HG03354 (cell line): Measurements from ENCODE around the gene HSF4.

Experiments used
- ATAC-seq: cut with Tn5 transposase; IDR thresholded peaks from one replicate; pipeline ENCODE4 v1.9.1; 2021; ENCODE audit warnings: mild to moderate bottlenecking; ENCODE audit not compliant: unreplicated experiment, poor library complexity, severe bottlenecking

HSF4 gene

GRCh38 chr16:67183284-67183626 lies 18.7 kb downstream of the HSF4 start:
- ATAC-seq: no peak

GRCh38 chr16:67183627-67184452 lies 19.3 kb downstream of the HSF4 start, which contains the start of gene MATCAP1:
MATCAP1 (minus strand) TSS chr16:67183963; CDS start chr16:67180610, 3,353 bp downstream.
- peak; percentile 94 for ATAC-seq

GRCh38 chr16:67184453-67184994 lies 20.0 kb downstream of the HSF4 start:
- no peak for ATAC-seq

DNA sequence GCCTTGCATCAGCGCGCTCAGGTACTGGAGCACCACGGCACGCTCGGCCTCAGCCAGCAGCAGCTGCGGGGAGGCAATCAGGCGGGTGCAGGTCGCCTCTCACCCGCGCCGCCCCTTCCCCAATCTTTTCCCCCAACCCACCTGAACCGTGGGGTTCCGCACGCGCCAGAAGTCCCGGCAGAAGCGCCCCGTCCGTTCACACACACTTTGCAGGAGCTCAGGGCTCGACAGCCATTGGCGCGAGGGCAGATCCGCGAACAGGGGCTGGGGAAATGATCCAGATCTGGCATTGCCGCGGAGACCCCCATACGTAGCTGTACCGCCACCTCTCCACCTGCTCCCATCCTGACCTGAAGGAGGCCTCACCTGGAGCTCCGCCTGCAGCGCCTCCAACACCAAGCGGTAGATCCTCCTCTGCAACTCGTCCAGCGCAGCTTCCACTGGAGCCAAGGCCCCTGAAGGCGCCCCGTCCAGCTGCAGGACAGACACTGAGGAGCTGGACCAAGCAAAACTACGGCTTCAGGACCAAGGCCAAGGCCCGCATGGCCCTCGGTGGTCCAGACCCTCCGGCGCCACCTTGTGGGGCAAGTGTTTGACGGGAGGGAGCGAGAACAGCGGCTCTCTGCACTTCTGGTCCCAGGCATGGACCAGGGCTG lies 20.6 kb downstream of the HSF4 start:
- ATAC-seq: peak; percentile 27

- no peak for ATAC-seq
These were observed 21.1 kb downstream of the HSF4 start for GRCh38 chr16:67185651-67186134.

DNA sequence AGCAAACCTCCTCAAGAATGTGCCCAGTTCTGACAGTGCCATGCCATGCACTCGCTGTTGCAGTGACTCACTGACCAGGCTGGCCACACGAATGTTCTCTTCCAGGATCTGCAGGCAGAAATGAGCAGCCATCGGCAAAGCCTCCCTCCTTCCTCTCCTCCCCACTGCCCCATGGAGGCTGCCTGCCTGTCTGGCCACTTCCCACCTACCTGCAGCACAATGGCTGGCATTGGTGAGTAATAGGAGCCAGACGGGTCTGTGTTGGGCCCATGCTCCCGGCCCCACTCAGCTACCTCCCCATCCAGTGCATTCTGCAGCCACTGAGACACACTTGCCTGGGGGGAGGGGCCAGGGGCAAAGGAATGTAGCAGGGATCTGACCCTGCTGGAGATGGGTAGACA lies 22.0 kb downstream of the HSF4 start:
- ATAC-seq: no peak

GRCh38 chr16:67187175-67187890 lies 22.8 kb downstream of the HSF4 start:
- no peak for ATAC-seq

DNA sequence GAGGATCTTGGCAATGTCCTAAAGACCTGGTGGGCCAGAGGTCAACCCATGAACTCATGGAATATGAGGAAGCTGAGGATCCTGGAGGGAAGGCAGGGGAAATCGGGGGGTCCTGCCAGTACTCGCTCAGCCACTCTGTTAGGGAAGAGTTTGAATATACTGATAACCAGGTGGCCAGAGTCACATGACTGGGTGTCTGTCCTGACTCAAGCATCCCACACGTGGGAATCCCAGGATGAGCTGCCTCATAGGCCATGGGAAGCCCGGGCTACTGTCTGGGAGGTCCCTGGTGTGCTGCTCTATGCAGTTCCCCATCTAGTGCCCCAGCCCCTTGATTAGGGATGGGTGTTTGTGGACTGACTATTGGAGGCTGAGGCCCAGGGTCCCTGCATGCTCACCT lies 23.8 kb downstream of the HSF4 start:
- no peak for ATAC-seq

- ATAC-seq: no peak
These were observed 24.3 kb downstream of the HSF4 start for GRCh38 chr16:67188798-67189197.

DNA sequence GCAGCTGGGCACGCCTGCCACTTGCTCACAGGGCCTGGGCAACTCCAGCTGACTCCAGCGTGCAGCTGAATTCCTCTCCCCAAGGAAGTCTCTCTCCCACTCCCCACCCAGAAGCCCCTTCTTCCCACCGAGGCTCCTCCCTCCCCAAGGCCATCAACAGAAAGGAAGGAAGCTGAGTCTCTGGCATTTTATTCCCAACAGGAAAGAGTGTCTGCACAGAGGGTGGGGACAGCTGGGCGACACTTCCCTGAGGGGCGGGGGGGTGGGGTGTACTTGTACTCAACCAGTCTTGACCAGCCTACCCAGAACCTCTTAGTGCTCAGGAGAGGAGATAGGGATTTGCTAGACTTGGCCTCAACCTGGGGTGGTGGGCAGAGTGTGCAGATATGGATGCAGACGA lies 25.5 kb downstream of the HSF4 start, which contains the start of gene EXOC3L1:
Gene EXOC3L1 (minus strand): TSS at position 96 of the 400 bp plus-strand sequence. CDS start 460 bp downstream, outside the sequence.
- no peak for ATAC-seq

GRCh38 chr16:67190448-67191399 lies 26.2 kb downstream of the HSF4 start:
- no peak for ATAC-seq

DNA sequence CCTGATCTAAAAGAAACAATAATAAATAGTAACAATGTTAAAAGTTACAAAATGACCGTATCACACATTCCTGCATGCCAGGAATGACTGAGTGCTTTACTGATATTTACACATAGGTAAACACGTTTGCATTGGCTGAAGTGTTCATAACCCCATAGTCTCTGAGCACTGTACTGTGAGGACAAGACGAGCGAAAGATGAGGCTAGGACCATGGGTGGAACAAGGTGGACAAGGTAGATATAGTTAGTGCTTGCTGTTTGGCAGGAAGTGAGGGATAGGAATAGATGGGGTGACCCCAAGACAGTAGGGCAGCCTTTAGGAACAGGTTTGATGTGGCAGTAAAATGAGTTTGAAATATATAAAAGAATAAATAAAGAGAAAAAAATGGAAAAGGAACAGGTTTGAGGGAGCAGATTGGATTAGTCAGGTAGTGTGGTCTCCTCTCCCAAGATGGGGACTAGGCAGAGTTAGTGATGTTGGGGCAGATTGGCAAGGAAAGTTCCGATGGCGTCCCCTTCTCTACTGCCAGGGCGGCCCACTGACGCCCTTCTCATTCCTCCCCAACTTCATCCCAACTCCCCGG lies 27.0 kb downstream of the HSF4 start:
- no peak for ATAC-seq

DNA sequence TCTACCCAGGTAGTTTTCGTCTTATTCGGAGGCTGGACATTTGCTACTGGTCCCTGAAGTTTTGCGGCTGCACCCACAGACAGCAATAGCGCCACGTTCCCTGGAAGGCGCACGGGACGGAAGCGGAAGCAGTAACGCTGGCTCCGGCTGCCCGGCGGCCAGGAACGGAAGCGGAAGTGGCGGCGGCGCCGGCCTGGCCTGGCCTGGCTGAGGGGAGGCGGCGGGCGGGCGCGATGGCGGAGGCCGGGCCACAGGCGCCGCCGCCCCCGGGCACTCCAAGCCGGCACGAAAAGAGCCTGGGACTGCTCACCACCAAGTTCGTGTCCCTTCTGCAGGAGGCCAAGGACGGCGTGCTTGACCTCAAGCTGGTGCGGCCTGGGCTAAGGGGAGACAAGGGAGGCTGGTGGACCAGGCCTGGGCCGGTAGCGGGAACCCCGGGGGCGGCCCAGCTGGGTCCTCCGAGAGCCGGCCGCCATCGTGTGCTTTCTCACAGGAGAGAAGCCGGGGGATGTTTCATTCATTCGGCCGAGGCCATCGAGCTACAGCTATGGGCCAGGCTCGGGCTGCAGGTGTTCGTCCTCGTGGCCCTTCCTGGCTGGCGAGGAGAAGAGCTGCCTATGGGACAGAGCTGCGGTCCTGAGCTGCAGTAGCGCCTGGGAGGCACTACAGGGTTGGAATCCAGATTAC lies 27.6 kb downstream of the HSF4 start, which contains the start of gene E2F4:
Gene E2F4 (plus strand): TSS at position 161 of the 687 bp plus-strand sequence. CDS start 73 bp downstream, at position 234.
- ATAC-seq: peak; percentile 94

DNA sequence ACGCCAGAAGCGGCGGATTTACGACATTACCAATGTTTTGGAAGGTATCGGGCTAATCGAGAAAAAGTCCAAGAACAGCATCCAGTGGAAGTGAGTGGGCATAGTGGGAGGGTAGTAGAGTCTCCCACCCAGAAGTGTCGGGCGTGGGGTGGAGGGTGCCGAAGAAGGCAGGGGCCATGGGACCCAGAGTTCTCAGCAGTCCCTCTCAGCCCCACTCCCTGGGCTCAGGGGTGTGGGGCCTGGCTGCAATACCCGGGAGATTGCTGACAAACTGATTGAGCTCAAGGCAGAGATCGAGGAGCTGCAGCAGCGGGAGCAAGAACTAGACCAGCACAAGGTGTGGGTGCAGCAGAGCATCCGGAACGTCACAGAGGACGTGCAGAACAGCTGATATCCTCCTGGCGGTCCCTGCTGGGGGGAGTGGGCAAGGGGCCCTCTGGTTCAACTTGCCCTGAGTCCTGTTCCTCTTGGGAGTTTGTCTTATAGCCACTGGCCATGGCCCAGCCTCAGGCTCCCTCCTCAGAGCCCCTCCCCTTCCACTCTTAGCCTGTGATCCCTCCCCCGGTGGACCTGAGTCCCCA lies 28.3 kb downstream of the HSF4 start:
- ATAC-seq: no peak

- ATAC-seq: no peak
These were observed 29.0 kb downstream of the HSF4 start for GRCh38 chr16:67193536-67193935.

GRCh38 chr16:67194260-67194659 lies 29.7 kb downstream of the HSF4 start:
- no peak for ATAC-seq

DNA sequence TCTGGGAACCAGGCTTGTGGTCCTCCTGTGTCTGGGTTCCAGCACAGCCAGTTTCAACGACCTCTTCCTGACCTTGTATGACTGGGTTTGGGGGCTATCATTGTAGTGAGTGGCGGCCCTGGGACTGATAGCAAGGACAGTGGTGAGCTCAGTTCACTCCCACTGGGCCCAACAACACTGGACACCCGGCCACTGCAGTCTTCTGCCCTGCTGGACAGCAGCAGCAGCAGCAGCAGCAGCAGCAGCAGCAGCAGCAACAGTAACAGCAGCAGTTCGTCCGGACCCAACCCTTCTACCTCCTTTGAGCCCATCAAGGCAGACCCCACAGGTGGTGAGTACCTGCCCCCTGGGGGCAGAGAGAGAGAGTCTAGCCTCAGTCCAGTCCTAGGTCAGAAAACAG lies 31.1 kb downstream of the HSF4 start:
- no peak for ATAC-seq

DNA sequence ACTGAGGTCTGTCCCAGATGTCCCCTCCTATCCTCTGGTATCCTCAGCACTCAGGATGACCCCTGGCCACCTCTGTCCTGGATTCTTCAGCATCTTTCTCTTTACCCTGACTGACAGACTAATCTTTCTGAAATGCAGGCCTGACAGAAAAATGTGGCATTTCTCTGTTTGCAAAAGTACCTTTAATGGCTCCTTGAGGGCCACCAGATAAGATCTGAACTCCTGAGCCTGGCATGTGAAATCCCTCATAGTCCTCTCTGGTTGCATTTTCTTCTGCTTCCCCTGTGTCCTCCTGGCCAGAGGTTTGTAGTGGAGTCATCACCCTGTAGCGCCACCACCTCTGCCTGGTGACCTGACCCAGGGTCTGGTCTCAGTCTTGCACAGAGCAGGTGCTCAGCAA lies 32.3 kb downstream of the HSF4 start:
- no peak for ATAC-seq
